CMK (cell line): Measurements from ENCODE around the gene SIM1.
"Not testable (repeated sequence)": the region's sequence is repeated elsewhere in the genome, so short reads cannot be mapped to it uniquely, and the experiment has no call there.

Experiments
- DNase-seq: peaks from one replicate; pipeline ENCODE4 v3.0.0-alpha.2; 2010; ENCODE audit warnings: low read depth

Gene SIM1

DNA sequence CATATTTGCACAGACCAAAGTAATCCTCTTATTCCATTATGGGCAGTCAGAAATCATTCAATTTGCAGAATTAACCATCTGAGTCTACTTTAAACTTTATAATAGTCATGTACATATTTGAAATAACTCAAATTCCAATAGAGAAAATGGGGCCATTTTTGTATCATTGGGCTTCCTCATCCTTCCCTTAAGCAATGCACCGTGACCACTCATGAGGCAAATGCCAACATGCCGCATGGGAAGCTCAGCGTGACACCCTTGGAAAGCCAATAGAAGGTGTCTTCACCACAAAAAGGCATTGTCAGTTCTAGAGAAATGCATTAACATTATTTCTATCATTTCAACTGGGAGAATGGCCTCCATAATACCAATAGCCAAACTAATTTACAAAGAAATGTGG, 38.5 kb downstream of the SIM1 start:
- DNase-seq = no peak

DNA sequence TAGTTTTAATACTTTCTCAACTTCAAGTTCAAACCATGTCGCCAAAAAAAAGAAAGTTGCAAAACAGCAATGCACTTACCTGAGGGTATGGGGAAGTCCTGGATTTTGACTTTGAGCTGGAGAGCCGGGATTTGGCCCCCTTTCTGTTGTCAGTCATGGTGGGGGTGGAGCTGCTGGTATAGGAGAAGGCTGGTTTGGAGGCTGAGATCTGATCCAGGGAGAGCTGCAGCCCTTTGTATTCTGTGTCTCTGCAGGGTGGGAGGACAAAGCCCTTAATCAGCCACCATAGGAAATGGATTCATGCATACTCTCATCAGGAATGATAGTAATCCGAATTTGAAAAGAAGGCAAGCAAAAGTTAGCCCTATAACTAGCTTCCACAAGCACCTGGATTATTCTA, 44.0 kb downstream of the SIM1 start:
- no peak for DNase-seq

DNA sequence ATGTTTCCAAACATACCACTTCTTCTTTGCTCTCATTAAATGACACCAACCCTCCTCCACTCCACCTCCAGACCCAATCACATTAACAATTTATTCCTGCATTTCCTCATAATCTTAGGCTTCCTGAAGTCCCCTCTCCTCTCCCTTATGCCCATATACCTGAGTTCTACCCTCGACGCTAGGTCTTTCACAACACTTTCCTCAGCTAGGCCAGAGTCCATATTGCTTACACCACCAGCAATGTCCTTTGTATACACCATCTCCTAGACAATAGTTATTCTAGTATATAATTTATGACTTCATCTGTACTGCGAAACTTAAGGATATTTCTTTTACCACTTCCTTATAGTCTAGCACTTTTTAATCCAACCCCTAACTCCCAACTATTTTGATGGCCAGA, 47.7 kb downstream of the SIM1 start:
- DNase-seq = no peak

DNA sequence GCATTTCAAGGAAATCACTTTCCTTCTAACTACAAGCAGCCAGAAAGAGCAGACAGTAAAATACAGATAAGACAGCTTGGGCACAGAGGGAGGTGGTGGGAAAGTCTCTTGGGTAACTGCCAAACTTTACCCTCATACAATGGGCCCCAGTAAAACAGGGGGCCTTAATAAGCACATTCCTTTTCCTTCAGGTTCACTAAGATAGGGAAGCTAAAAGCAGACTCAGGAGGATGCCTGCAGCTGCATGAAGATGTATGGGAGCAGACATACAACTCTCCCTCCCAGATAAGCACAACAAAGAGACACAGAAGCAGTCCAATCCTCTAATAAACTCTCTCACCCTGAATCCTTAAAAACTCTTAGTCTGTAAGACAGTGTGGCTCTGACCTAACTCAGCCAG, 49.0 kb downstream of the SIM1 start:
- peak; percentile 14 for DNase-seq

DNA sequence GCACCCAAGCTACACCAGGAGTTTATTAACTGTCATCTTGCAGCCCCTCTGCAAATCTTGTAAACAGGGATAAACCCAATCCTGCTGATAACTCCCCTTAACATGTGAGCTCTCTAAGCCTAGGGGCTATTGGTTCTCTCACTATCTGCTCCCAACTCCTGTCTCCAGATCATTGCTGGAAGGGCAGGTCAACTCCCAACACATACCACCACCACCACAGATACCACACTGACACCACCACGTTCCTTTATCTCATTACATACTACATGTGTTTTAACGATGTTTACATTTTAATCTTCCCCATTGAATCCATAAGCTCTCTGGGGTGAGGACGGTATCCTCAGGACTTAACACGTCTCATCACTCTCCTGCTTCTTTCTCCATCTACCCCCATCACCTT, 51.8 kb downstream of the SIM1 start:
- peak; percentile 30 for DNase-seq

DNA sequence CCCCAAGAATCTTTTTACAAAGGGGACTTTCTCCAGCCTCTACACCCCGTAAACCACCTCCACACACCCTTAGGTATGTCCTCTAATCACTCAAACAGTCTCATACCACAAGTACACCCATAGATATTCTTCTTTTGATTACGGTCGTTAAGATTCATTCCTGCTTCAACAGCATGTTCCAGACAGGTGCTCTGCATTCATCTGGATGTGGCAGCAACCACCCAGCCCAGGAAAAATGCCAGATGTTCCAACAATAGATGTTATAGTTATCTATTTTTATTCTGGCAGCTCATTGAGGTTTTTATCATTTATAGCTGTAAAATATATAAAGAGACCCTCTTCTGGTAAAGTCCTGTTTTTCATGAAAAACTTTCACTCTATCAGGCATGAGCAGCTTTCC, 60.7 kb downstream of the SIM1 start:
- DNase-seq = no peak

DNA sequence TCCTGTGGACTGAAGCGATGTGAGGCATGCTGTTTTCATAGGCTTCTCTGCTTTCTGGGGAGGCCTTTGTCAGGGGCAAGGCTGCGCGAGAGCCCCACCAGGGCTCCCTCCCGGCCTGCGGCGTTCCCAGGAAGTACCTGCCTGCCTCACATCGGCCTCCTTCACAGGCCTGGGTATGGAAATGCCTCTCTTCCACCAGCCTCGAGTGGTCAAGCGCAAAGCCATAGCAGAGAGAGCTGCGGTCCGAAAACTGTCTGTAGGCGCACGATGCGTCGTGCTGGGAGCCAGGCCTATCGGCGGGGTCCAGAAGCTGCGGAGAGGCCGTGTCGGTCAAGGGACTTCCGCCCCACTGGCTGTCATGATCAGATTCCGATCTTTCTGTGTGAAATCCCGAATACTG, 71.2 kb downstream of the SIM1 start:
- DNase-seq = no peak

DNA sequence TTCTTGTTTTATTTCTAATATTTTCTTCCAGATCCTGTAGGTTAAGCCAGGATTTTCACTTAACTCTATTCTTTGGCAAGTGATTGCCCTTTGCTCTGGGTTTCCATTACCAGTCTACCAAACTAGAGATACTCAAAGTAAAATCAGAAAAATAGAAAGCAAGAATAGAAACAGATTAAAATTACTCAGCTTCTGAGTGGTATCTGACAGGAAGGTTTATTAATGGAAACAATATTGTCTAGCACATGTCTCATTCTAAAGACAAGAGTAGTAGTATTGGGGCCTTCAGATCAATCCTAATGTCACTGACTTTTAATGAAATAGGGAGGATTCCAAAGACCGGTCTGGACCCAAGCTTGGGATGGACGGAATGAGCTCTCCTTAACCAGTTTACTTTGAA, 72.3 kb downstream of the SIM1 start:
- no peak for DNase-seq

DNA sequence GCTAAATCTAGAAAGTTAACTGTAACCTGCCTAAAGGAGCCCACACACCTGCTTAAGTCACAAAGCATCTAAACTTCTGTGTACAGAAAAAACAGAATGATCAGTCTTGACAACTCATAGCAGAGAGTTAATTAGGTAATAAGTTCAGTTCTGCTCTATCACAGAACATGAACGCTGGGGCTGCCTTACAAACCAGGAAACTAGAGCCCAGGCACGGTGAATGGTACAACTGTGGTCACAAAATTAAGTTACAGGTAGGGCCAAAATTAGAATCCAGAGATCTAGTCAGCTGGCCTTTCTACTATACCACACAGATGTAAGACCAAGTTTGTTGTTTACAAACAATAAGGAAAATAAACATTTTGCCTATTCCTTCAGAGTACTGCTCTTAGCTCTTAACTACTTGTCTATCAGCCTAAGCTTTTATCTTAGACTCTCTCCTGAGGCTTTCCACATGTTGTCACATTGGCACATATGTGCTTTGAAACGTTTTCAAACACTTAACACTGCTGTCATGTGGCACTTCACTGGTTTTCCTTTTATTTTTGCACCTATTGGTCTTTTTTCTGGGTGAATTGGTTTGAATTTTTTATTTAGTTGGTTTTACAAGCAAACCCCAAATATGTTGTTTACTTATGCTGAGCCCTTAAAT, 75.7 kb downstream of the SIM1 start:
- no peak for DNase-seq

DNA sequence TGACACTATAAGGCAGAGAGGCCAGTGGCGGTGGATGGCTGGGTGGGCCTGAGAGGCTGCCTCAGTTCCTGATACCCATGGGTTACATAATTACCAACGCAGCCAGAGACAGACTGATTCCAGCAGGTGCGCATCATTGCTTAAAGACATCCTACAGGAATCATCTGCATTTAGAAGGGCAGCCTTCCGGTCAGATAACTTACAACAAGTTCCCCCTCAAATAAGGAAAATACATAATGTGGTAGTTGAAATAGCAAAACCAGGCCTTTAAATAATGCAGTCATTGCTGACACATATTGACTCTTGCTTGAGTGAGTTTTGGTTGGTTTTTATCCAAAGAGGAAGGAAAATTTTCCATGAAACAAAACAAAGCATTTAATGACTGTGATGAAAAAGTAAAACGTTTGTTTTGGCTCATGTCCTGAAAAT, 81.9 kb downstream of the SIM1 start:
- no peak for DNase-seq

DNA sequence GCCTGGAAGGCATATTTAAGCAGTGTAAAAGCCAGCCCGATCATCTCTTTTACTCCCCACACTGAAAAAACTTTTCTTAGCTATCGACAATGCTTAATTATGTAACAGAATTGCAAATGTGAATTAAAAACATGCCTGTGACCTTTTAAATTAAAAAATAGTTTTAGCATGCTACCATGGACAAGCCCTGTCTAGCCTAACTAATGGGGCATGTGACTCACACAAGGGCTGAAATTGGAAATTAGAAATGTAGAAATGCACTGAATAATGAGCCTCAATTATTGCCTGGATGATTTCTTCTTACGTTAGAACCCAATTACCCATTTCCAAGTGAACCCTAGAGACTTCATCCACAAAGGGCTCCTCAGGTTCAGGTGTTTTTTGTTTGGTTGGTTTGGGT, 82.7 kb downstream of the SIM1 start:
- no peak for DNase-seq

DNA sequence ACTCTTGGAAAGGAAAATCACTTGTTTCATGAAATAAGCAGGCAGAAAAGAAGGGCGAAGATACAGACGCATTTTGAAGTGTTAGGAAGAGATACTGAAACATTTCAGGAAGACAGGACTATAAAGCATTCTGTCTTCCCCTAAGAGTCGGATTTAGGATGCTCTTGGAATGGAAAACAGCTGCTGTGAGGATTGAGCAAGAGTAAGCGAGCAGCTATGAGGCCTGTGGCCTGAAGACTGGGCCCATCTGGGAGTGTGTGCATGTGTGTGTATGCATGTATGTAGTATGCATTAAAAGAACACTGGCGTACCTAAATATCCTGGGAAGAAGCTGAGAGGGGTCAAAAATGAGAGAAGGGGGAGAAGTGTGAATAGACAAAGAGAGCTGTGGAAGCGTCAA, 83.6 kb downstream of the SIM1 start:
- DNase-seq = no peak

DNA sequence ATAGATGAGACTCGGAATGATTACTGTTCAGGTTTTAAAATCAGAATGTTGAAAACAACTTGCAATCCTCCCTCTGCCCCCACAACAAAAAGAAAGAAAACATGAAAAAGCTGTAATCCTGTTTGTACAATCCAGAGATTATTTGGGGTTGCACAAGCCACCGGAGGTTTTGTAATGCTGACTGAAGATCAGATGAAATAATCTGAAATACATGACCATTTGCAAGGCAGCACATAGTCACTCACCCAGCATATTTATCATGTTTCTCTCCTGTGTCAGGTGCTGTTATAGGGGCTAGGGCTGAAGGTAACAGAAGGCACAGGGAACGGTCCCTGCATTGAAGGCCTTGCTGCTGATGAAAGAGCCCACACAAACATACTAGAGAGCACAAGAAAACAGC, 85.3 kb downstream of the SIM1 start:
- no peak for DNase-seq

DNA sequence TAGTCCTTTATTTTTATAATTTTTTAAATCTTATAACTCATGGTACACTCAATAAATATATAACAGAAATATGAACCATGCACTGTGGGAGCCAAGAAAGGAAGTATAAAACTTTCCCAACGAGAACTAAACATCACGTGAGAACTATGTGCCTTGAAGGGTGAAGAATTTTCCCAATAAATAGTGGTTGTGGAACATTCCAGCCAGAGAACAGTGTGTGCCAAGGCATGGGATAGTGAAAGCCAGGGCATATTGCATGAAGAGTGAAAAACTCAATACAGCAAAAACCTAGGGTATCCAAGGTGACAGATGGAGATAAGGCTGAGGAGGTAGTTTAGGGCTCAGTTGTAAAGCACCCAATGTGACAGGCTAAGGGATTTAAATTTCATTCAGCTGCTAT, 86.1 kb downstream of the SIM1 start:
- no peak for DNase-seq

DNA sequence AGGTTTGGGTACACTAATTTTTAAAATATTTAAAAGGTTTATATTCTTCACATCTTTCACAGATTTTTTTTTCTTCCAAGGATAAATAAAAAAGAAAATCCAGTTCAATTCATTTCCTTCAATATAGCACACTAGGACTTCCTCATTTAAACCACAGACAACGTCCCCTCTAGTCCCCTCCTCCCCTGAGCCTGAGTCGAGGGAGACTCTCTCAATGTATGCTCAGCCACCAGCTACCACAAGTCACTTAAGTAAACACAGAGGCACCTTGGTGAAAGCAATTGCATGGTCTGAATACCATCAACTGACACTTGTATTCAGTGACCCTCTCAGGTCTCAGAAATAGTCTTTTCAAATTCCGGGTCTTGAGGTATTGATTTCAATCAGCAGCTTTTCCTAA, 88.6 kb downstream of the SIM1 start:
- no peak for DNase-seq

DNA sequence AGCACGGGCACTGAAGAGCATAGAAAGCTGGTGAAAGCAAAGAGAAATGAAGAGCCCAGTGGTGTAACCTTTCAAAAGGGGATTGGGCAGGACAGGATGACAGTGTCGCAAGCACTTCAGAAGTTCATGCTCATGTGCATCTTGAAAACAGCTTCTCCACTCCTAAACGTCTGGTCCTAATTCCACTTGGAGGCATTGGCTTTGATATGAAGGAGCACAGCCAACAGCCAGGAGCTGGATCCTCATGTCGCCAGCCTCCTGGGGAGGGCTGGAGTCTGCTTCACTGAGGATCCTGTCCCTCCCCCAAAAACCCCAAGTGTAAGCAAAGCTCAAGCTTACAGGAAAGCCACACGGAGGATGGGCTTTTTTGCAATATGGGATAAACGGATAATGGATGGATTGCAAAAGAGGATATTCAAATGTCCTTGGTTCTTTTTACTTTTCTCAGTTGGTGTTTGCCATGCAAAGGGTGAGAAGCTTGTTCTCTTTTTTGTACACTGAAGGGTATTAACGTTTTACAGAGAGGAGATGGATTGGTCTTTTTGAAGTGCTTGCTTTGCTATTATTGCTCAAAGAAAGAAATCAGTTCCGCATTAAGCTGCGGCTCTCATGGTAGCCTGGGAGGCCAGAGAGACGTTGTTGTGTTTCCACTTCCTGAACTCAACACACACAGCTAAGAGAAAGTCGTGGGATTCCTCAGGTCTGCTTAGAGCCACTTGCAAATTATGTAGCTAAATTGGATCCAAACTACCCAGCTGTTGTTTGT, 92.2 kb downstream of the SIM1 start:
- DNase-seq = no peak

DNA sequence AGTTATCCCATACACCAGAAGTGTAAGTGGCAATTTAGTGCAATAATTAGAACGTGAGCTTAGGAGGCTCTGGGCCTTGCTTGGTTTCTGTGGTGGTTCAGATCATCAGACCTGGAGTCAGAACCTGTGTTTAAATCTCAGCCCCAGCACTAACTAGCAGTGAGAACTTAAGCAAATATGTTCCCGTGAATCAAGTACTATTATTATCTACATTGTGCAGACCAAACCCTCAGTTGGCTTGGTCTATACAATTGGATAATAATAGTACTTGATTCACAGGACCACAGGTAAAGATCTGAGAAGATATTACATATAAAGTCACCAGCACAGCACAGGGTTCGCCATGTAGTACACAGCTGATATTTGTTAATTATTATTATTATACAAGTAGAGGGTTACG, 93.1 kb downstream of the SIM1 start:
- no peak for DNase-seq

DNA sequence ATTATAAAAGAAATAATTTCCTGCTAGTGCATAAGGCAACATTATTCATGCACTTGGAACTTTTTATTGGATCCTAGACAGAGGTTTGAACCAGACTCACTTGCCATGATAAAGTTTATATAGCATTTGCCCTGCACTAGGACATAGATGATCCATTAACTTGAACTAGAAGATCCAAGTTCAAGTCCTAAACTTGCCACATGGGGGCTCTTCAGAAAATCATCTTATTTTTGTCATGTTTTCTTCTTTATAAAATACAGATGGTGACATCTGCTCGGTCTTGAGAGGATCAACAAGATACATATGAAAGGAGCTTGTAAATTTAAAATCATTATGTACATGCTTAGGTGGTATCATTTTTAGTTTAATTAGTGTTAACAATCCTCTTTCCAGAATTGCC, 94.5 kb downstream of the SIM1 start:
- no peak for DNase-seq

DNA sequence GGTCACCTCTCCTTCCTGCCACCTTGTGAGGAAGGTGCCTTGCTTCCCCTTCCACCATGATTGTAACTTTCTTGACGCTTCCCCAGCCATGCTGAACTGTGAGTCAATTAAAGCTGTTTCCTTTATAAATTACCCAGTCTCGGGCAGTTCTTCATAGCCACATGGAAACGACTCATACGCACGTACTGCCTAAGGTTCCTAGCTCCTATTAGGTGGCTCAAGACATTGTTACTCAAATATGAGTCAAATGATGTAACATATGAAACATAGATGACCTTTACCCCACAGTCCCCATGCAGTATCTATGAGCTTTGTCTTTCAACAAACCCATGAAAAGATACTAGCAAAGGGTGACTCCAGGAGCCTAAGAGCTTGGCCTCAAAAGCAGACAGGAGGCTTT, 98.3 kb downstream of the SIM1 start:
- DNase-seq = no peak

DNA sequence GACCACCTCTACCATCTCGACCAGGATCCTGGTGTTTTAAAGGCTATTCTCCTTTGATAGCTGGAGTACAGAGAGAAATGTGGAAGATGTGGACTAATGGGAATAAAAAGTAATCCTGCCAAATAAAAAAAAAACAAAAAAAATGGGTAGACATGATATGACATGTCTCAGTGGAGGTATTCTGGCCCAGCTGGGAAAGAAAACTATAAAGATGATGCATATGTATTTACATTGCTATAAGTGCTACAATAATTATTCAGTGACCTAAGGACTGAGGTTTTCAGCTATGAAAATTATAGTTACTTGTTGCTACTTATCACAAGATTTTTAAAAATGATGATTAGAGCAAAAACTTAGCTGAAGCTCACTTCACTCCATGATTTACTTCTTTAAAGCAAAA, 101.1 kb downstream of the SIM1 start:
- no peak for DNase-seq

DNA sequence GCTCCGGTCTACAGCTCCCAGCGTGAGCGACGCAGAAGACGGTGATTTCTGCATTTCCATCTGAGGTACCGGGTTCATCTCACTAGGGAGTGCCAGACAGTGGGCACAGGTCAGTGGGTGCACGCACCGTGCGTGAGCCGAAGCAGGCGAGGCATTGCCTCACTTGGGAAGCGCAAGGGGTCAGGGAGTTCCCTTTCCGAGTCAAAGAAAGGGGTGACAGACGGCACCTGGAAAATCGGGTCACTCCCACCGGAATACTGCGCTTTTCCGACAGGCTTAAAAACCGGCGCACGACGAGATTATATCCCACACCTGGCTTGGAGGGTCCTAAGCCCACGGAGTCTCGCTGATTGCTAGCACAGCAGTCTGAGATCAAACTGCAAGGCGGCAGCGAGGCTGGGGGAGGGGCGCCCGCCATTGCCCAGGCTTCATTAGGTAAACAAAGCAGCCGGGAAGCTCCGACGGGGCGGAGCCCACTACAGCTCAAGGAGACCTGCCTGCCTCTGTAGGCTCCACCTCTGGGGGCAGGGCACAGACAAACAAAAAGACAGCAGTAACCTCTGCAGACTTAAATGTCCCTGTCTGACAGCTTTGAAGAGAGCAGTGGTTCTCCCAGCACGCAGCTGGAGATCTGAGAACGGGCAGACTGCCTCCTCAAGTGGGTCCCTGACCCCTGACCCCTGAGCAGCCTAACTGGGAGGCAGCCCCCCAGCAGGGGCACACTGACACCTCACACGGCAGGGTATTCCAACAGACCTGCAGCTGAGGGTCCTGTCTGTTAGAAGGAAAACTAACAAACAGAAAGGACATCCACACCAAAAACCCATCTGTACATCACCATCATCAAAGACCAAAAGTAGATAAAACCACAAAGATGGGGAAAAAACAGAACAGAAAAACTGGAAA, 109.7 kb downstream of the SIM1 start:
- not testable (repeated sequence) for DNase-seq

DNA sequence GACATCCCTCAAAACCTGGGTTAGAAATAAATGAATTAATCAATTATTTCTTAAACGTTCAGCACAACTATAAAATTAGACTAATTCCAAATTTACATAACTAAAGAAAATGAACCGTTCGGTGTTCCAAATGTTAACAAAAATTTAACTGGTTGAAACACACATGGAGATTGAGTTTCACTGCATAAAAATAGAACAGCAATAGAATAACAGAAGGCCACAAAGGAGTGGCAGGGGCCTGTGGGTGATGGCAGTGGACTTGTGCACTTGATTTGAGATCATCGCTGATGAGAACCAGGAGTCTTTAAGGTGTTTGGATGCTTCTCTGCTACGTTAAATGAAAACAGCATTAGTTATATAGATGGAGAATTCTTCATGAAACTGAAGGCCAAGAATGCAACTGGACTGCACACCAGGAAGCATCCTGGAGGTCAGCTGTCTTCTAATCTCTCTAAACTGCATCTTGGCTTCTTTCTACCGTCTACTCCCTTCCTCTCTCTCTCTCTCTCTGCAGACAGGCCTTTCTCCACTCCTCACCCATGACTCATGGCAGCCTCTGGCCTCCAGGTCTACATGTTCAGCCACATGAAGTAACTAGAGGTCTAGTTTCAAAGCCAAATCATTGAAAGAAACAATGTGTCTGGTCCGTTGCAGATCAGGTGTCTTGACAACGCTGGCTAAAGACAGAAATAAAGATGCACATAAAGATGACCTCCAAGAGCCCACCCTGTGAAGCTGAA, 111.3 kb downstream of the SIM1 start:
- no peak for DNase-seq
